Measurements from ENCODE around the gene CTRB2.
"Not testable (repeated sequence)": the region's sequence is repeated elsewhere in the genome, so short reads cannot be mapped to it uniquely, and the experiment has no call there.

The CTRB2 gene

DNA sequence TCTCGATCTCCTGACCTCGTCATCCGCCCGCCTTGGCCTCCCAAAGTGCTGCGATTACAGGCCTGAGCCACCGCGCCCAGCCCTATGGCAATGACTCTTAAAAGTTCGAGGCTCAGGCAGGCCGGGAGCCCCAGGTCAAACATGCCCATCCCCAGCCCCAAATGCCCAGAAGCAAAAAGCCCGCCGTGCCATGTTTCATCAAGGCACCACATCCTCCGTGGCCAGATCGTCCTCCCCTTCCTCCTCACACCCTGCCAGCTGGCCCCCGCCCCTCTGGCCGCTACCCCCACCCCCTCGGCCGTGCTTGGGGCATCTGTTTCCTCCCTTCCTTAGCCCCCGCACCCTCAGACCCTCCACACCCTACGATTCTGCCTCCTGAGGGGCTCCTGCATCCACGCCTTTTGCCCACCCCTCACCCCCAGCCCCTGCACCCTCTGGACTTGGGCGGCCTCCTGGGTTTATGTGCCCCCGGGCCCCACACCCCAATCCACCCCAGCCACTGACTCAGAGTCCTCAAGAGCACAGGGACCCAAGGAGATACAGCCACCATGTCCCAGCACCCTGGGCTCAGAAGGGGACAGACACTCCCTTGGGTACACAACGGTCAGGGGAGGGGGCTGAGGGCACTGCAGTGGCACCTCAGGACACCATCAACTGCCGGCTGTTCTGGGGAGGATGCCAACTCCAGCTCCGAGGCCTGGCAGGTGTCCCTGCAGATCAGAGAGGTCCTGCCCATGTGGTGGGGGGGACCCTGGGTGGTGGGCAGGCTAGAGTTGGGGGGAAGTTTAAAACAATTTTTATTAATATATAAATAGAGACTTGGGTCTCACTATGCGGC, 18.9 kb upstream of the CTRB2 start:
- DNase-seq = no peak

DNA sequence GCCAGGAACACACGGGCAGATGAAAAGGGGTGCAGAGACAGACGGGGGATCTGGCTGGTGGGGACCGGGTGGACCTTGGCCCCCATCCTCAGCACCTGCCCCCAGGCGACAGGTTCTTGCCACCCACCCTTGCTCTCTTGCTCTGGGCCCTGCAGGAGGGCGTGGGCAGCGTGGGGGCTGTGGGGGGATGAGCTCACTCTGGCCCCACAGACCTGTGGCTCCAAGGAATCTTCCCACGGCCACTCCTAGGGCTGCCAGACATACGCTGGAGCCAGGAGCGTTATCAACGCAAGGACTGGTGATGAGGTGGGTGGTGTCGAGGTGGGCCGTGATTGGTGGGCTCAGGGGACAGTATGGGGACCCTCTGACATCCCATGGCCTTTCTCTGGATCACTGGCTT, 18.1 kb upstream of the CTRB2 start:
- DNase-seq = no peak

- no peak for DNase-seq
These were observed 17.5 kb upstream of the CTRB2 start for GRCh38 chr16:75224306-75225082.

DNA sequence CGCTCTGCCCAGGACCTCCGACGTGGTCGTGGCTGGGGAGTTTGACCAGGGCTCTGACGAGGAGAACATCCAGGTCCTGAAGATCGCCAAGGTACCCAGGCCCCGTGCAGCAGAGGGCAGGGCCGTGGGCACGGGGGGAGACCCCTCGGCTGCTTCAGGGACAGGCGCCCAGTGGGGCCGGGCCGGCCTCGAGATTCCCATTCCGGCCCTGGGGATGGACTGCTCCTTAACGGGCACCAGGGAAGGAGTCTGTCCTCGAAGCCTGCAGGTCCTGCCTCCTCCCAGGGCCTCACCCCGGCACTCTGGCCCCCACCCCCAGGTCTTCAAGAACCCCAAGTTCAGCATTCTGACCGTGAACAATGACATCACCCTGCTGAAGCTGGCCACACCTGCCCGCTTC, 16.2 kb upstream of the CTRB2 start:
- DNase-seq = not testable (repeated sequence)

- no peak for DNase-seq
These were observed 15.4 kb upstream of the CTRB2 start for GRCh38 chr16:75222271-75222783.

DNA sequence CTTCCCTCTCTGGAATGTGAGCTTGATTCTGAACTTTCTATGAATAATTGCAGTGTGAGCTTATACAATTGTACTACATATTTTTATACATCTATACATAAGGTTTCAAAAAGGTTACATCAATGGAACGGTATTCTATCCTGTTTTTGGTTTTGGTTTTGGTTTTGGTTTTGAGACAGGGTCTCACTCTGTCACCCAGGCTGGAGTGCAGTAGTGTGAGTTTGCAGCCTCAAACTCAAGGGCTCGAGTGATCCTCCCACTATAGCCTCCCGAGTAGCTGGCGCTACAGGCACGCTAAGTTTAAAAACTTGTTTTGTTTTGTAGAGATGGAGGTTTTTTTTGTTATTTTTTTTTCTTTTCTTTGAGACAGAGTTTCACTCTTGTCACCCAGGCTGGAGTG, 12.9 kb upstream of the CTRB2 start:
- no peak for DNase-seq

GRCh38 chr16:75219088-75219487, 12.1 kb upstream of the CTRB2 start:
- no peak for DNase-seq

GRCh38 chr16:75218256-75219076, 11.5 kb upstream of the CTRB2 start, which contains the start of gene CTRB1:
Gene CTRB1, plus strand, starts transcription at chr16:75218988. Its CDS starts 20 bp downstream, at chr16:75219008.
- DNase-seq = no peak

GRCh38 chr16:75217389-75217851, 10.5 kb upstream of the CTRB2 start:
- DNase-seq = no peak

- DNase-seq = no peak
These were observed 9.6 kb upstream of the CTRB2 start for GRCh38 chr16:75216576-75216975.

DNA sequence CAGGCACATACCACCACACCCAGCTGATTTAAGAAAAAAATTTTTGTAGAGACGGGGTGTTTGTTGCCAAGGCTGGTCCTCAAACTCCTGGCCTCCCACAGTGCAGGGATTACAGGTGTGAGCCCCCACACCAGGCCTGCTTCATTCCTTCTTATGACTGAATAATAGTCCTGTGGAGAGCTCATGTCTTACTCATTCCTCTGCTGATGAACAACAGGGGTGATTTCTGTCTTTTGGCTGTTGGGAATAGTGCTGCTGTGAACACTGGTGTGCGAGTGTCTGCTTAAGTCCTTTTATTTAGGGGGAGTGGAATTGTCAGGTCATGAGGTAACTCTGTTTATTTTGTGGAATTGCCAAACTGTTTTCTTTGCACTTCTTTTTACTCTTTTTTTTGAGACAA, 9.2 kb upstream of the CTRB2 start:
- DNase-seq = no peak

DNA sequence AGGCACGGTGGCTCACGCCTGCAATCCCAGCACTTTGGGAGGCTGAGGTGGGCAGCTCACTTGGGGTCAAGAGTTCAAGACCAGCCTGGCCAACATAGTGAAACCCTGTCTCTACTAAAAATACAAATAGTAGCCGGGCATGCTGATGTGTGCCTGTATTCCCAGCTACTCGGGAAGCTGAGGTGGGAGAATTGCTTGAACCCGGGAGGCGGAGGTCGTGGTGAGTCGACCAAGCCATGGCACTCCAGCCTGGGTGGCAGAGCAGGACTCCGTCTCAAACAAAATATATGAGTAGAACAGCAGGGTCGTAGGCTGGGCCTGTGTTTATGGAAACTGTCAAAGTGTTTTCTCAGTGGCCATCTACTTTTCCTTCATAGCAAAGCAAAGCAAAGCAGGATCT, 4.3 kb upstream of the CTRB2 start:
- DNase-seq = not testable (repeated sequence)

GRCh38 chr16:75209944-75210343, 3.0 kb upstream of the CTRB2 start:
- DNase-seq = no peak

DNA sequence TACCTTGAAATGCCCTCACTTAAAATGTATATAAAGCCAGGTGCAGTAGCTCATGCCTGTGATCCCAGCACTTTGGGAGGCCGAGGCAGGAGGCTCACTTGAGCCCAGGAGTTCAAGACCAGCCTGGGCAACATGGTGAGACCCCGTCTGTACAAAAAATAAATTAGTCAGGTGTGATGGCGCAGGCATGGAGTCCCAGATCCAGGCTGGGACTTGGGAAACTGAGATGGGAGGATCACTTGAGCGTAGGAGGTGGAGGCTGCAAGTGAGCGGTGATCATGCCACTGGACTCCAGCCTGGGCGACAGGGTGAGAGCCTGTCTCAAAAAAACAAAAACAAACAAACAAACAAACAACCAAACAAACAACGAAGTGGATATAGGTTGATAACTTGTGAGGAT, 2.6 kb upstream of the CTRB2 start:
- not testable (repeated sequence) for DNase-seq

DNA sequence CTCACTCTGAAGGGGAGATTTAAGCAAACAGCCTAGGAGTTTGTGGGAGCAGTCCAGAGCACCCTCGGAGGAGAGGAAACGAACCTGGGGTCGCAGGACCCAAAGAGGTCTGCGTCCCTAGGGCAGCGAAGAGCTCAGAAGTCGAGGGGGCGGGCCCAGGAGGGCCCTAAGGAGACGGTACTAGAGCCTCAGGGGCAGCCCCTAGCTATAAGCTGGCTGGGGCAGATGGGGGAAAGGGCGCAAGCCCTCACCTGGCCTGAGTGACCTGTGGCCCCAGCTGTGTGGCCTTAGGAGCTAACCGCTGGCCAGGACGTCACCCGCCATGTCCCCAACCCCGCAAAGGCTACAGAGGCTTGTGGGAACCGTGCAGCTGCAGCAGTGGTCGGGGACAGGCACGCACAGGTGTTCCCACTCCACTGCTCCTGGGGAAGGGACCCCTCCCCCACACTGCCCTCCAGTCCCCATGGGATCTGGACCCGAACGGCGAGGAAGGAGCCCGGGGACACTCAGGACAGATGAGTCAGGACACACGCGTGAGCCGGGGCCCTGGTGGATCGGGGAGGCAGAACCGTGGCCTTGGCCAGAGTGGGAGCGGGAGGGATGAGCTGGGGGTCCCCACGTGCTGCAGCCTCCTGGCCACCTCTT, 2.0 kb upstream of the CTRB2 start:
- DNase-seq = no peak

GRCh38 chr16:75208242-75208825, 1.4 kb upstream of the CTRB2 start:
- DNase-seq = no peak

DNA sequence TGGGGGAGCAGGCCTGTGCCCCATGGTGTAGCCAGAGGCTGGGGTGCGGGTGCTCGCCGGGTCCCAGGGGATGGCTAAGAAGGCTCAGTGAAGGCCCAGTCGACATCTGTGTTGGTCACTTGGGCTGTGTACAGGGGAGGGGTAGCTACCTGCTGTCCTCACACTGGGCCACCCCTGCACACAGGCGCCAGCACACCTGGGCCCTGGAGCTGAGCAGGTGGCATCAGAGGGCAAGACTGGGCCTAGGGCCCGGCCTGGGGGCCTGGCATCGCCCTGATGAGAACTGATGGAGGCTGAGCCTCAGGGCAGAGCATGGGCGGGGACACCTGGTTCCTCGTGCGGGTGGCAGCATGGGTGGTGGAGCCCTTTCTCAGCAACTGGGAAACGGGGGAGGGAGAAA, 870 bp upstream of the CTRB2 start:
- DNase-seq = no peak

DNA sequence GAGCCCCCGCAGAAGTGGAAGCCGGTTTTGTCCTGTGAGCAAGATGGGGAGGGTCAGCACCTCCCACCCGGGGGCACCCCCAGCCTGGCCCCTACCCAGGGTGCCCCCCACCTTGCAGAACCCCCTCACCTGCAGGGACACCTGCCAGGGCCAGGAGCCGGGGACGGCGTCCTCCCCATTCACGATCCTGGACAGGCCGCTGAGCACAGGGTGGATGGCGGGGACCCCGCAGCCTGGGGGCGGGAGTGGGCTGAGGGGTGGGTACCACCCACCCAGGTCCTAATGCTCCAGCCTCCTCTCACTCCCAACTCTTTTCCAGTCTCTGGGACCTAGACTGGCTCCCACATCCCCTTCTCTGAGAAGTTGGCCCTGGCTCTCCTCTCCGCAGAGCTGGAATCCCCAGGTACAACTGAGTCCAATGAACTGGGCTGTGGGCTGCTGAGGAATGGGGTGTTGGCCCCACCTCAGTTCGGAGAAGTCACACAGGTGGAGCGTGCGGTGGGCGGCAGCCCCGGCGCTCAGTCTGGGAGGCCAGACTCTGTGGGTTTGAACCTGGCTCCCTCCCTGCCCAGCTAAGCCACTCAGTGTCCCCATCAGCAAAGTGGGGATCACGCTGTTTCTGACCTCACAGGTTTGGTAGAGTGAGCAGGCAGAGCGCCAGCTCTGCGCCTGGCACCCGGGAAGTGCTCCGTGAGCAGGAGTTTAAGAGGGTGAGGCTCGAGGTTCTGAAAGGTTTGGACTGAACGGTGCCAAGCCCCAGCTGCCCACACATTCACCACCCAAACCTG, 806 bp downstream of the CTRB2 start:
- DNase-seq = not testable (repeated sequence)

DNA sequence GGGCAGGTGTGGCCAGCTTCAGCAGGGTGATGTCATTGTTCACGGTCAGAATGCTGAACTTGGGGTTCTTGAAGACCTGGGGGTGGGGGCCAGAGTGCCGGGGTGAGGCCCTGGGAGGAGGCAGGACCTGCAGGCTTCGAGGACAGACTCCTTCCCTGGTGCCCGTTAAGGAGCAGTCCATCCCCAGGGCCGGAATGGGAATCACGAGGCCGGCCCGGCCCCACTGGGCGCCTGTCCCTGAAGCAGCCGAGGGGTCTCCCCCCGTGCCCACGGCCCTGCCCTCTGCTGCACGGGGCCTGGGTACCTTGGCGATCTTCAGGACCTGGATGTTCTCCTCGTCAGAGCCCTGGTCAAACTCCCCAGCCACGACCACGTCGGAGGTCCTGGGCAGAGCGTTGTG, 1.5 kb downstream of the CTRB2 start:
- DNase-seq = not testable (repeated sequence)

GRCh38 chr16:75204905-75205304, 2.1 kb downstream of the CTRB2 start:
- not testable (repeated sequence) for DNase-seq

DNA sequence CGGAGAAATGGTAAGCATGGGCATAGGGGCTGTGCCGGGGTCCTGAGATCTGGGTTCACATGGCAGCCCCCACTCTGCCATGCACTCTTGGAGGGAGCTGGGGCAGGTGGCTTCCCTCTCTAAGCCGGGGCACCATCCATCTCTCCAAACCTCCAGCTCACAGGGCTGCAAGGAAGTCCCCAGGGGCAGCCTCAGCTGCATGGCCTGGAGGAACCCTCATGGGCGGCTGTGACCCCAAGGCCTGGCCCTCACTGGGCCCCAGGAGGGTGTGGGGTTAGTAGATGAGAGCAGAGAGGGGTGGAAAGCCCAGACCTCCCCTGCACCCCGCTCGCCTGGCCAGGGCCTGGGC, 2.6 kb downstream of the CTRB2 start:
- peak; percentile 55 for DNase-seq

Measured in activated effector memory CD4-positive, alpha-beta T cell treated with anti-CD3 and anti-CD28 coated beads, Interleukin-2, amount 50 U/mL, for 16 hours (primary cell).